Esophagus muscularis mucosa (tissue), 4 donors: Measurements from ENCODE around the gene ATAD3B.

Experiments used
- CTCF ChIP-seq, 3 experiments: fragments of 200-600 bp in 2 of 3; fragments of 450-650 bp in 1 of 3; sonication (generic) in 2 of 3; IDR thresholded peaks; one replicate each; pipeline ENCODE4 v1.5.1; 2017 to 2019; ENCODE audit warnings: antibody characterized with exemption in 3 of 3, mild to moderate bottlenecking in 2 of 3, moderate library complexity in 1 of 3
- EP300 ChIP-seq: sonication (generic); formaldehyde crosslinking; IDR thresholded peaks from one replicate; pipeline ENCODE4 v1.6.1; 2017; ENCODE audit warnings: antibody characterized with exemption
- POLR2A ChIP-seq: fragments of 450-650 bp; IDR thresholded peaks from one replicate; pipeline ENCODE4 v1.6.1; 2017; ENCODE audit warnings: antibody characterized with exemption, moderate library complexity, mild to moderate bottlenecking, low read depth
- POLR2AphosphoS5 ChIP-seq, 2 donors: sonication (generic); formaldehyde crosslinking; IDR thresholded peaks; one replicate each; pipeline ENCODE4 v1.6.1; 2017; ENCODE audit warnings: antibody characterized with exemption in 2 of 2

DNA sequence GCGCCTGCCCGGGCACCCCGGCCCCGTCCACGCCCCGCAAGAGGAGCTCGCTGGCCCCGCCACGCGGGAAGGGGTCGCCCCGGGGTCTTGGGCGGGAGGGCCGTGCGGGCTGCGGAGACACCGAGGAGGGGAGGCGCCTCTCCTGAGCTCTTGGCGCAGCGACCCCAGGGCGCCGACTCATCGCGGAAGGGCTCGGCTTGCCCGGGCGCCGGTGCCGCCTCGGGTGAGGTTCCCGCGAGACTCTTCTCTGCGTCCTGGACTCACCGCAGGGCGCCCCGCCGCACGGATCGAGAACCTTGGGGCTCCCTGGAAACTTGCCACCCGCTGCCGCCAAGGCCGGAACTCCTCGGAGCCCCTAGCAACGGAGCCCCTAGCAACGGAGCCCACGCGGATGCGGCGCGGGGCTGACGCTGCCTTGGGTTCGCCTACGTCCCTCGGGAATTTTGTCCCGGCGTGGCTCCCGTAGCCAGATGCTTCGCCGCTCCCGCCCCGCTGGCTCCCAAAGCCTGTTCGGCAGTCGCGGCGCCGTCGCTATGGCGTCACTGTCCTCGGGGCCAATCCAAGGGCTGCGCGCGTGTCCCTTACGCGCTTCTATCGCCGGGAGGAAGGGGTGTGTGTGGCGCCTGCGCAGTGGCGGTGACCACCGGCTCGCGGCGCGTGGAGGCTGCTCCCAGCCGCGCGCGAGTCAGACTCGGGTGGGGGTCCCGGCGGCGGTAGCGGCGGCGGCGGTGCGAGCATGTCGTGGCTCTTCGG is 40.1 kb downstream of the ATAD3B start, which contains the start of gene ATAD3A:
- TF ChIP-seq CTCF (IDR thresholded peaks at IDR 0.05) (peak in 1 of 3 experiments; percentile 27), POLR2AphosphoS5 (IDR thresholded peaks at IDR 0.05) (peak; percentile 93 to 99), POLR2A (peak; percentile 49), EP300 (no peak)
